Measurements from ENCODE around the gene CD83.
"Not testable (repeated sequence)": the region's sequence is repeated elsewhere in the genome, so short reads cannot be mapped to it uniquely, and the experiment has no call there.

CD83 gene

GRCh38 chr6:14151300-14151699 lies 33.7 kb downstream of the CD83 start:
- not testable (repeated sequence) for DNase-seq

DNA sequence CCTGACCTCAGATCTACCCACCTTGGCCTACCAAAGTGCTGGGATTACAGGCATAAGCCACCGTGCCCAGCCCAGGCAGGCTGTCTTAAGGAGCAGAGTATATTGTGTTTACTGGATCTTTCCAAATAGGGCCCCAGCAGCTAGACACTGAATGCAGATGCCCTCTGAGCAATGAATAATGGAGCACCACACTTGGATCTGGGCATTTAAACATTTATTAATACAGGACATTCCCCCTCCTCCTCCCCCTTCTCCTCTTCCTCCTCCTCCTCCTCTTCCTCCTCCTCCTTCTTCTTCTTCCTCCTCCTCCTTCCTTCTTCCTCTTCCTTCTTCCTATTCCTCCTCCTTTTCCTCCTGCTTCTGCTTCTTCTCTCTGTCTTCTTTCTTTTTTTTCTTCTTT lies 34.2 kb downstream of the CD83 start:
- no peak for DNase-seq

- DNase-seq: no peak
These were observed 35.7 kb downstream of the CD83 start for GRCh38 chr6:14153228-14153627.

DNA sequence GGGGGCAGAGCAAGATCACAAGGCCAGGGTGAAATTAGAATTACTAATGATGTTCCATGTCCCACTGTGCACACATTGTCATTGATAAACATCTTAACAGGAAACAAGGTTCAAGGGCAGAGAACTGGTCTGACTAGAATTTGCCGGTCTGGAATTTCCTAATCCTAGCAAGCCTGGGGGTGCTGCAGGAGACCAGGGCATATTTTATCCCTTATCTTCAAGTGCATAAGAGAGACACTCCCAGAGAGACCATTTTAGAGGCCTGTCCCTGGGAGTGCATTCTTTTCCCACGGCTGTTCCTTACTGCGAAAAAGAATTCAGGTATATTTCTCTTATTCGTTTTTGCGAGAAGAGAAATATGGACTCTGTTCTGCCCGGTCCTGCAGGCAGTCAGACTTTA lies 41.5 kb downstream of the CD83 start:
- DNase-seq: no peak

DNA sequence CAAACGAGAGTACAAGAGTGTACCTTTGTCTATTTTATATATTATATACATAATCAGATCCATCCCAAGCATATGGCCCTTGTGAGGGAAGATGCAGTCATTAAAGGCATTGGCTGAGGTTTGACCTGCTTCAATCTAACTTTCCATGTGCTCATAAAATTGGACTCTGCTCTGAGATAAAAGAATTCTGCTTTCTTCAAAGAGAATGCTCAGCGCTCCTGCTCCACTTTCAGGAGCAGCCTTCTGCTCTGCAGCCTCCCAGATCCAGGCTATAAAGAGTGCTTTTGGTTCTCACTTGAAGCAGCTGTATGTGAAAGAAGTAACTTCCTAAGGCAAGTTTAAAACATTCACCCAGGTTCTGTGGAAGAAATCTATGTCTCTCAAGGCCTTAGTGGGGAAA lies 45.3 kb downstream of the CD83 start:
- no peak for DNase-seq

- DNase-seq: no peak
These were observed 47.5 kb downstream of the CD83 start for GRCh38 chr6:14165091-14165490.

- no peak for DNase-seq
These were observed 49.3 kb downstream of the CD83 start for GRCh38 chr6:14166839-14167238.

DNA sequence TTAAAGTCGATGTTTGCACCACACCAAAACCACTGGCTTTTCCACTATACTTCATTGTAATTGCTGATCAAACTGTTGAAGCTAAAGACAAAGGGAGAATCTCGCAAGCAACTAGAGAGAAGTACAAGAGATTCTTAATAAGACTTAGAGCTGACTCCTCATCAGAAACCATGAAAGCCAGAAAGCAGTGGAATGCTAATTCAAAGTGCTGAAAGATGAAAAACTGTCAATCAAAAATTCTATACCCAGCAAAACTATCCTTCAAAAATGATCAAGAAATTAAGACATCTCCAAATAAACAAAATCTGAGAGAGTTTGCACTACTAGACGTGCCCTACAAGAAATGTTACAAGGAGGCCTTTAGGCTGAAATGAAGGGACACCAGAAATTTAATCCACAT lies 52.6 kb downstream of the CD83 start:
- no peak for DNase-seq

- no peak for DNase-seq
These were observed 55.0 kb downstream of the CD83 start for GRCh38 chr6:14172562-14172961.

DNA sequence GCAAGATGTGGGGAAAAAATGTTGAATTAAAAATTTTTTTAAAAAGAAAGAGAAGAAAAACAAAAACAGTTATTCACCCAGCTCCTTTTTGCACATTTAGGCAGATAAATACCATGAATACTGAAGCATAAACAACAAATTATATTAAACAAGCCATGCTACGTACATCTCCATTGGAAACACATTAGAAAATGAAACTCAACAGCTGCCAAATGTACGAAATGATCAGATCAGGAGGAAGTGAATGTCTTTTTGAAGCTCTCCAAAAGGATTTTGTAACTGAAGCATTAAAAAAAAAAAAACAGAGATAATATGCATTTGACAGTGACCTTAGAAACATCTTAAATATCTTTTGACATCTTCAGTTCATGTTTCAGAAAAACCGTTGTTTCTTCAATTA lies 56.7 kb downstream of the CD83 start:
- DNase-seq: no peak

- DNase-seq: no peak
These were observed 57.4 kb downstream of the CD83 start for GRCh38 chr6:14174996-14175395.

DNA sequence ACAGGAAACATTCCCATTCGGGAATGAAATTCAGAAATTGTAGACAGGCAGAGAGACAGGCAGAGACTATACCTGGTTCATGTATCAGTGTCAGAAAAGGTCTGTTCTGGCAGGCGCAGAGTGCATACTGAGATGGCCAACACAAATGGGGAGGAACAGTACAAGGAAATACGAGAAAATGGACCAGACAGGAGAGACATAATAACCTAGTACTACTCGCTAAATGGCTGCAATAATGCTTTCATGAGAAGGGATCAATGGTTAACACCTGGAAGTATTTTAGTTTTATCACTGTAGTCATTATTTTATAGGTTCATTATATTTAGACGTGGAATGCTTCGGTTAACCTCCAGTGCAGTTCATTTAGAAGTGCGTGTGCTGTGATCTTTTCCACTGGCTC lies 58.9 kb downstream of the CD83 start:
- no peak for DNase-seq

DNA sequence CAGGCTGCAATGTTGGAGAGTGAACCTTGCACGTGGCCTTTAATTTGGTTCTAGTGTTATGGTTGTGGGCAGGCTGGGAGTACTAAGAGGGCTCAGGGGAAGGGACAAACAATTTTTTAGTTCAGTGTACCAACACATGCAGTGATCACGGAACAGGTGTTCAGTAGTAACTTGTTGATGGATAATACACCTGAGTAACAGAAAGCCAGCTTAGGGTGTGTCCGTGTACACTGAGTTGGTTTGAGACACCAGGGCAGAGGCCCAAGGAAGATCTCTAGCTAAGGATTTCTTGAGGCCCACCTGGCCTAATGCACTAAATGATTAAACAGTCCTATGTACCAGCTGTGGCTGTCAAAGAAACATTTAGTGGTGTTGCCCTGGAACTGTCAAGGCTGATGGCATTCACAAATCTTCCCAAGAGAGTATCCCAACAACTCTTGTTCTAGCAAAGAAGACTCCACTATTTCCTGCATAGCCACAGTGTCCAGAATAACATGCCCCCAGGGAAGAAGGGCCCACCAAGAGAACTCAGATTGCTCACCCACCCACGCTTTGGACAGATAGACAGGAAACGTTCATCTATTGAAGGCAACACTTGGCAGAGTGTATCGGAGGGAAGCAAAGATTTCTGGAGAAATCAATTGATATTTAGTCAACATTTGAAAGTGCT lies 60.0 kb downstream of the CD83 start:
- no peak for DNase-seq

GRCh38 chr6:14178083-14178445 lies 60.5 kb downstream of the CD83 start:
- DNase-seq: no peak

- DNase-seq: no peak
These were observed 63.0 kb downstream of the CD83 start for GRCh38 chr6:14180609-14181008.

GRCh38 chr6:14182916-14183315 lies 65.3 kb downstream of the CD83 start:
- no peak for DNase-seq

Data from left hindlimb (tissue), 1 donor.